ENCODE results near the gene FAM168A. TPM values are rescaled to one million over a fixed set of nuclear protein-coding genes. Genes with fewer than 3 reads are reported as not detected.

The FAM168A gene
- total RNA-seq, 1 experiment from 2014 or later, result 30.4 TPM

Other genes with a start within 250 kb of the FAM168A start
- 4.2 and 5.1 TPM in 2 replicates for gene RELT, start 221.7 kb downstream of the FAM168A start, total RNA-seq (2014; rRNA removed; shearing (Covaris generic))
- not detected in 2 replicates for gene PLEKHB1, start 48.5 kb upstream of the FAM168A start, total RNA-seq (2014; rRNA removed; shearing (Covaris generic))
- gene RAB6A, start 163.0 kb upstream of the FAM168A start, total RNA-seq (2014; rRNA removed; shearing (Covaris generic)), result 95.4 and 124 TPM in 2 replicates
- gene MRPL48, start 189.8 kb upstream of the FAM168A start, total RNA-seq (2014; rRNA removed; shearing (Covaris generic)), result 91.1 and 98.2 TPM in 2 replicates

All from RPMI7951 (cell line).